ENCODE data around the gene LINC00305. TPM values are rescaled to one million over a fixed set of nuclear protein-coding genes. Genes with fewer than 3 reads are reported as not detected.

LINC00305 gene
- total RNA-seq, 1 experiment from 2014 or later: not detected

- H3K4me3 Mint-ChIP-seq (ENCODE audit: unreplicated experiment): no peak overlapping the region
- Histone ChIP-seq H3K27me3 (replicated peaks; ENCODE audit: control insufficient read depth, insufficient read depth, low read length) (no peaks in the 10 kb centered on the region), H3K4me1 (no peaks in the 10 kb centered on the region), H3K36me3 (ENCODE audit: control insufficient read depth, insufficient read depth, low read length) (no peaks in the 10 kb centered on the region), H3K4me3 (ENCODE audit: low read depth, low read length) (no peak overlapping the region), H3K9me3 (no peaks in the 10 kb centered on the region)
- ChIA-PET POLR2A (no interaction called here), CTCF (no interaction called here)
- DNase-seq: no peak
- intact Hi-C loops (cut with micrococcal nuclease; ENCODE audit: unreplicated experiment): no loop called here
- H3K27ac Mint-ChIP-seq (ENCODE audit: unreplicated experiment): no peak overlapping the region
- H3K27me3 Mint-ChIP-seq (ENCODE audit: insufficient read depth, unreplicated experiment): no peaks in the 10 kb centered on the region
- H3K4me1 Mint-ChIP-seq (ENCODE audit: low read depth, unreplicated experiment): no peaks in the 10 kb centered on the region
- TF ChIP-seq CTCF (IDR thresholded peaks at IDR 0.05; ENCODE audit: insufficient read depth in 1 of 2, low read depth in 1 of 2, low read length in 1 of 2, severe bottlenecking in 1 of 2, unreplicated experiment in 1 of 2): no peak
- no peaks in the 10 kb centered on the region for H3K9me3 Mint-ChIP-seq (ENCODE audit: unreplicated experiment)
- no peaks in the 10 kb centered on the region for H3K36me3 Mint-ChIP-seq (ENCODE audit: insufficient read depth, unreplicated experiment)
- no TSS peak for BruUV-seq (replicated peaks)
Observed at GRCh38 chr18:64164883-64165282, 16.0 kb upstream of the LINC00305 start.

GRCh38 chr18:64149916-64150438 lies 1.1 kb upstream of the LINC00305 start:
- H3K27me3 ChIP-seq (replicated peaks; ENCODE audit: control insufficient read depth, insufficient read depth, low read length): no peaks in the 10 kb centered on the region
- POLR2A ChIA-PET: no interaction called here
- DNase-seq: no peak
- Mint-ChIP-seq H3K27me3 (ENCODE audit: insufficient read depth, unreplicated experiment) (peaks cover 2% of the 10 kb centered on the region), H3K9me3 (ENCODE audit: unreplicated experiment) (no peaks in the 10 kb centered on the region), H3K27ac (ENCODE audit: unreplicated experiment) (no peak overlapping the region), H3K36me3 (ENCODE audit: insufficient read depth, unreplicated experiment) (no peaks in the 10 kb centered on the region), H3K4me3 (ENCODE audit: unreplicated experiment) (no peak overlapping the region), H3K4me1 (ENCODE audit: low read depth, unreplicated experiment) (no peaks in the 10 kb centered on the region)
- no peaks in the 10 kb centered on the region for H3K4me1 ChIP-seq
- no TSS peak for BruUV-seq (replicated peaks)
- H3K9me3 ChIP-seq: no peaks in the 10 kb centered on the region
- no peak for TF ChIP-seq CTCF (IDR thresholded peaks at IDR 0.05; ENCODE audit: insufficient read depth in 1 of 2, low read depth in 1 of 2, low read length in 1 of 2, severe bottlenecking in 1 of 2, unreplicated experiment in 1 of 2)
- CTCF ChIA-PET: no interaction called here
- no peaks in the 10 kb centered on the region for H3K36me3 ChIP-seq (ENCODE audit: control insufficient read depth, insufficient read depth, low read length)
- no peak overlapping the region for H3K4me3 ChIP-seq (ENCODE audit: low read depth, low read length)
- intact Hi-C loops (cut with micrococcal nuclease; ENCODE audit: unreplicated experiment): no loop called here

GRCh38 chr18:64142904-64143303 lies 6.0 kb downstream of the LINC00305 start:
- POLR2A ChIA-PET: no interaction called here
- Mint-ChIP-seq H3K4me1 (ENCODE audit: low read depth, unreplicated experiment) (no peaks in the 10 kb centered on the region), H3K27me3 (ENCODE audit: insufficient read depth, unreplicated experiment) (no peaks in the 10 kb centered on the region), H3K4me3 (ENCODE audit: unreplicated experiment) (no peak overlapping the region), H3K27ac (ENCODE audit: unreplicated experiment) (no peak overlapping the region), H3K9me3 (ENCODE audit: unreplicated experiment) (peaks cover 9% of the 10 kb centered on the region), H3K36me3 (ENCODE audit: insufficient read depth, unreplicated experiment) (no peaks in the 10 kb centered on the region)
- H3K4me1 ChIP-seq: no peaks in the 10 kb centered on the region
- no peaks in the 10 kb centered on the region for H3K27me3 ChIP-seq (replicated peaks; ENCODE audit: control insufficient read depth, insufficient read depth, low read length)
- intact Hi-C loops (cut with micrococcal nuclease; ENCODE audit: unreplicated experiment): no loop called here
- CTCF ChIA-PET: no interaction called here
- no peak overlapping the region for H3K4me3 ChIP-seq (ENCODE audit: low read depth, low read length)
- H3K9me3 ChIP-seq: no peaks in the 10 kb centered on the region
- DNase-seq: no peak
- no peak for TF ChIP-seq CTCF (IDR thresholded peaks at IDR 0.05; ENCODE audit: insufficient read depth in 1 of 2, low read depth in 1 of 2, low read length in 1 of 2, severe bottlenecking in 1 of 2, unreplicated experiment in 1 of 2)
- no peaks in the 10 kb centered on the region for H3K36me3 ChIP-seq (ENCODE audit: control insufficient read depth, insufficient read depth, low read length)
- BruUV-seq (replicated peaks): no TSS peak

All from Caco-2 (cell line).